HepG2 (cell line): Measurements from ENCODE around the gene SUPT20HL1. TPM values are rescaled to one million over a fixed set of nuclear protein-coding genes. Genes with fewer than 3 reads are reported as not detected.

Source experiments
- ATAC-seq: fragments of 200-7000 bp; cut with Tn5 transposase; 3 replicates; pipeline ENCODE4 v1.9.1; 2020; ENCODE audit warnings: mild to moderate bottlenecking, moderate library complexity
- BruUV-seq: library from RNA; stranded (reverse); fragments of 400-500 nt; replicated peaks from 2 replicates; lab custom pipeline; 2021; lab: Mats Ljungman, UMichigan
- CTCF ChIA-PET: fragments of 300-600 bp; formaldehyde crosslinking; extraction: SDS; loops from one replicate; lab custom pipeline; 2021; ENCODE audit warnings: low total read pairs, inconsistent platforms, low intra/inter-chr PET ratio; lab: Yijun Ruan, JAX
- POLR2A ChIA-PET: fragments of 350-600 bp; sonication (Branson Sonifier 250); formaldehyde crosslinking; loops from one replicate; lab custom pipeline; 2020; ENCODE audit warnings: antibody characterized with exemption, inconsistent platforms; lab: Yijun Ruan, JAX
- DNase-seq: peaks from one replicate; pipeline ENCODE4 v3.0.0-alpha.2; 2015; ENCODE audit warnings: low spot score
- FAIRE-seq: peaks from 3 replicates; lab custom pipeline; 2011; peaks lifted over from hg19 to GRCh38; lab: Jason Lieb, UNC
- H2AFZ ChIP-seq: one replicate; pipeline ENCODE4 v1.6.1; 2011; ENCODE audit warnings: low read length, inconsistent platforms
- H3K27ac ChIP-seq: fragments of 300-600 bp; 3 replicates; pipeline ENCODE4 v1.8.0; 2011; ENCODE audit warnings: mixed run types, mild to moderate bottlenecking, mixed read lengths, low read length, inconsistent platforms; ENCODE audit not compliant: insufficient read depth; ENCODE audit errors: extremely low read length
- H3K27me3 ChIP-seq, 2 experiments: fragments of 200-600 bp in 1 of 2; 2 replicates in 1 of 2; 3 replicates in 1 of 2; pipeline versions ENCODE4 v1.6.0 to v1.8.0; 2011; ENCODE audit warnings: low read length in 2 of 2, mild to moderate bottlenecking in 2 of 2, moderate library complexity in 2 of 2, inconsistent platforms in 1 of 2; ENCODE audit not compliant: insufficient read depth in 2 of 2, control insufficient read depth in 1 of 2
- H3K36me3 ChIP-seq, 2 experiments: fragments of 200-600 bp in 1 of 2; replicated peaks in 1 of 2; 2 replicates in 1 of 2; 3 replicates in 1 of 2; pipeline versions ENCODE4 v1.5.1 to v1.8.0; 2011; ENCODE audit warnings: low read length in 2 of 2, inconsistent platforms in 1 of 2; ENCODE audit not compliant: insufficient read depth in 2 of 2, control insufficient read depth in 1 of 2
- H3K4me1 ChIP-seq: 2 replicates; pipeline ENCODE4 v1.5.1; 2012; ENCODE audit warnings: low read length, inconsistent platforms; ENCODE audit not compliant: insufficient read depth
- H3K4me2 ChIP-seq: 2 replicates; pipeline ENCODE4 v1.6.0; 2011; ENCODE audit warnings: low read depth, low read length, inconsistent platforms
- H3K4me3 ChIP-seq, 3 experiments: fragments of 200-600 bp in 1 of 3; sonication (generic), shearing (Covaris generic) in 1 of 3; replicated peaks in 1 of 3; 2 replicates each; pipeline ENCODE4 v1.5.1; 2011 to 2016; ENCODE audit warnings: low read length in 3 of 3, inconsistent platforms in 2 of 3, low read depth in 2 of 3, mild to moderate bottlenecking in 2 of 3, control low read depth in 1 of 3, mixed read lengths in 1 of 3; ENCODE audit not compliant: insufficient read depth in 1 of 3
- H3K79me2 ChIP-seq: one replicate; pipeline ENCODE4 v1.6.1; 2011; ENCODE audit warnings: low read length, inconsistent platforms; ENCODE audit not compliant: insufficient read depth
- H3K9ac ChIP-seq: 2 replicates; pipeline ENCODE4 v1.6.0; 2011; ENCODE audit warnings: mild to moderate bottlenecking, low read depth, low read length, inconsistent platforms; ENCODE audit not compliant: insufficient read depth
- H3K9me3 ChIP-seq: 2 replicates; pipeline ENCODE4 v1.5.1; 2012; ENCODE audit warnings: mild to moderate bottlenecking, low read length
- H4K20me1 ChIP-seq: 2 replicates; pipeline ENCODE4 v1.6.0; 2011; ENCODE audit warnings: inconsistent platforms, mild to moderate bottlenecking, low read length, moderate library complexity; ENCODE audit not compliant: insufficient read depth
- ATRX ChIP-seq: sonication (generic); formaldehyde crosslinking; IDR thresholded peaks from 2 replicates; pipeline ENCODE4 v1.4.0; 2020; ENCODE audit warnings: missing genetic modification reagents, borderline replicate concordance
- FOSL1 ChIP-seq: sonication (generic); formaldehyde crosslinking; IDR thresholded peaks from 2 replicates; pipeline ENCODE4 v1.9.0; 2021; ENCODE audit warnings: missing genetic modification reagents, borderline replicate concordance
- FOXJ3 ChIP-seq: sonication (generic); formaldehyde crosslinking; IDR thresholded peaks from 2 replicates; pipeline ENCODE4 v1.4.0; 2020; ENCODE audit warnings: missing genetic modification reagents, mild to moderate bottlenecking, borderline replicate concordance
- HIVEP1 ChIP-seq: sonication (generic); formaldehyde crosslinking; IDR thresholded peaks from 2 replicates; pipeline ENCODE4 v1.4.0; 2020; ENCODE audit warnings: mild to moderate bottlenecking, missing genetic modification reagents
- HOXA3 ChIP-seq: sonication (generic); formaldehyde crosslinking; IDR thresholded peaks from 2 replicates; pipeline ENCODE4 v1.5.0; 2020; ENCODE audit warnings: missing genetic modification reagents
- IRX3 ChIP-seq: sonication (generic); formaldehyde crosslinking; IDR thresholded peaks from 2 replicates; pipeline ENCODE4 v1.8.1; 2023; ENCODE audit warnings: mild to moderate bottlenecking, low read depth, missing genetic modification reagents, borderline replicate concordance
- KLF12 ChIP-seq: sonication (generic); formaldehyde crosslinking; IDR thresholded peaks from 2 replicates; pipeline ENCODE4 v1.4.0; 2020; ENCODE audit warnings: missing genetic modification reagents, borderline replicate concordance
- LCORL ChIP-seq, 2 experiments: fragments of 450-650 bp in 1 of 2; sonication (generic) in 1 of 2; formaldehyde crosslinking in 1 of 2; IDR thresholded peaks; 2 replicates each; pipeline versions ENCODE4 v1.5.0 to v1.6.1; 2017 to 2020; ENCODE audit warnings: antibody characterized with exemption in 1 of 2, missing genetic modification reagents in 1 of 2
- NCOA5 ChIP-seq: sonication (generic); formaldehyde crosslinking; IDR thresholded peaks from 2 replicates; pipeline ENCODE4 v1.4.0; 2020; ENCODE audit warnings: missing genetic modification reagents
- POLR2AphosphoS5 ChIP-seq: IDR thresholded peaks from 2 replicates; pipeline ENCODE4 v1.6.1; 2012; ENCODE audit warnings: low read depth, low read length
- PPARG ChIP-seq: conservative IDR thresholded peaks from 2 replicates; pipeline ENCODE4 v1.6.1; 2016; ENCODE audit warnings: missing biosample characterization, missing genetic modification reagents
- ZFAT ChIP-seq: sonication (generic); formaldehyde crosslinking; conservative IDR thresholded peaks from 2 replicates; pipeline ENCODE4 v1.8.1; 2023; ENCODE audit warnings: missing genetic modification reagents, inconsistent platforms
- ZFYVE20 ChIP-seq: sonication (generic); formaldehyde crosslinking; IDR thresholded peaks from 2 replicates; pipeline ENCODE4 v1.8.0; 2023; ENCODE audit warnings: low read depth, mild to moderate bottlenecking, moderate library complexity, missing genetic modification reagents, borderline replicate concordance
- ZNF235 ChIP-seq: sonication (generic); formaldehyde crosslinking; IDR thresholded peaks from 2 replicates; pipeline ENCODE4 v1.8.1; 2023; ENCODE audit warnings: mild to moderate bottlenecking, missing genetic modification reagents, borderline replicate concordance
- ZNF564 ChIP-seq: sonication (generic); formaldehyde crosslinking; IDR thresholded peaks from 2 replicates; pipeline ENCODE4 v1.8.1; 2023; ENCODE audit warnings: mild to moderate bottlenecking, missing genetic modification reagents
- ZNF614 ChIP-seq: IDR thresholded peaks from 2 replicates; pipeline ENCODE4 v1.6.1; 2018; ENCODE audit warnings: missing biosample characterization, missing genetic modification reagents, inconsistent platforms, borderline replicate concordance
- ZNF850 ChIP-seq: sonication (generic); formaldehyde crosslinking; conservative IDR thresholded peaks from 2 replicates; pipeline ENCODE4 v1.9.0; 2021; ENCODE audit warnings: mild to moderate bottlenecking, missing genetic modification reagents
- ZSCAN22 ChIP-seq: sonication (generic); formaldehyde crosslinking; IDR thresholded peaks from 2 replicates; pipeline ENCODE4 v1.4.0; 2020; ENCODE audit warnings: mild to moderate bottlenecking, missing genetic modification reagents
- in situ Hi-C: cut with HindIII; loops from 2 replicates; pipeline ENCODE4 v1.10.0; 2017; ENCODE audit warnings: low pct_unique_long_range_greater_than_20kb; ENCODE audit not compliant: extremely low pct_ligation_motif_present
- intact Hi-C: fragments of 100-400 bp; cut with micrococcal nuclease; formaldehyde crosslinking; loops from one replicate; pipeline ENCODE4 v1.10.0; 2022; ENCODE audit not compliant: unreplicated experiment
- polyA plus RNA-seq, 8 experiments: library from polyadenylated mRNA; depleted of rRNA in 3 of 8; stranded (reverse) in 7 of 8; unstranded in 1 of 8; fragments of >200 nt; fragmentation: Illumina TruSeq in 4 of 8; extraction: Trizol in 4 of 8; gene quantifications; 2 replicates each; pipeline versions ENCODE4 v1.2.1 to v1.2.3, GENCODE V29; 2011 to 2016; ENCODE audit warnings: low read depth in 4 of 8, missing spikeins in 1 of 8, mixed read lengths in 1 of 8; ENCODE audit not compliant: insufficient read depth in 1 of 8
- total RNA-seq, 5 experiments: library from RNA; depleted of rRNA; stranded (reverse); fragments of >200 nt; fragmentation: Illumina TruSeq; extraction: Trizol; gene quantifications; 2 replicates each; pipeline ENCODE4 v1.2.3, GENCODE V29; 2016; ENCODE audit warnings: low read depth in 1 of 5
- TF ChIP-seq, protein P1 (sequence below): sonication (generic); formaldehyde crosslinking; IDR thresholded peaks from 2 replicates; pipeline ENCODE4 v1.4.0; 2020; ENCODE audit warnings: missing genetic modification reagents
- TF ChIP-seq, protein P2 (sequence below): sonication (generic); formaldehyde crosslinking; IDR thresholded peaks from 2 replicates; pipeline ENCODE4 v1.4.0; 2020; ENCODE audit warnings: mild to moderate bottlenecking, low read depth, missing genetic modification reagents
- TF ChIP-seq, protein P3 (sequence below): conservative IDR thresholded peaks from 2 replicates; pipeline ENCODE4 v1.6.1; 2018; ENCODE audit warnings: missing genetic modification reagents

SUPT20HL1 gene
- total and polyA plus RNA-seq, 2 of the 13 experiments (the other 11 are each of a cell fraction or from before 2014, with no cell fraction given): not detected

DNA sequence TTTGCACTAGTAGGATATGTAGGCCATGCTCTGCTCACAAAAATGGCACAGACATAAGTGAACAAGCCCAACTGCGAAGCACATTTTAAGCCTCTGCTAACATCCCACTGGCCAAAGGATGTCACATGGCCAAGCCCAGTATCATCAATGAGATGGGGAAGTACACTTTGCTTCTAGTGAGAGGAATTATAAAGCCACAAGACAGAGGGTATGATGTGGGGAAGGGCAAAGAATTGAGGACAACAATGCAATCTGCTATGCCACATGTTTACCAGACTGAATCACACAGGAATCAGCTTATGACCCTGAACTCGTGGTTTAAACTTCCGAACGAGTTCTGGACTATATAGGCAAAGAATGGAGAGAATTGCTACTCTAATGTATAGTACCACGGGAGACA is 39.1 kb downstream of the SUPT20HL1 start (continued):
- TF ChIP-seq PPARG (CRISPR knock-in tag) (no peak), ZFAT (CRISPR knock-in tag) (no peak), LCORL (IDR thresholded peaks at IDR 0.05) (no peak), LCORL (CRISPR knock-in tag; IDR thresholded peaks at IDR 0.05) (no peak), HIVEP1 (CRISPR knock-in tag) (no peak)
- TF ChIP-seq, protein P1, sequence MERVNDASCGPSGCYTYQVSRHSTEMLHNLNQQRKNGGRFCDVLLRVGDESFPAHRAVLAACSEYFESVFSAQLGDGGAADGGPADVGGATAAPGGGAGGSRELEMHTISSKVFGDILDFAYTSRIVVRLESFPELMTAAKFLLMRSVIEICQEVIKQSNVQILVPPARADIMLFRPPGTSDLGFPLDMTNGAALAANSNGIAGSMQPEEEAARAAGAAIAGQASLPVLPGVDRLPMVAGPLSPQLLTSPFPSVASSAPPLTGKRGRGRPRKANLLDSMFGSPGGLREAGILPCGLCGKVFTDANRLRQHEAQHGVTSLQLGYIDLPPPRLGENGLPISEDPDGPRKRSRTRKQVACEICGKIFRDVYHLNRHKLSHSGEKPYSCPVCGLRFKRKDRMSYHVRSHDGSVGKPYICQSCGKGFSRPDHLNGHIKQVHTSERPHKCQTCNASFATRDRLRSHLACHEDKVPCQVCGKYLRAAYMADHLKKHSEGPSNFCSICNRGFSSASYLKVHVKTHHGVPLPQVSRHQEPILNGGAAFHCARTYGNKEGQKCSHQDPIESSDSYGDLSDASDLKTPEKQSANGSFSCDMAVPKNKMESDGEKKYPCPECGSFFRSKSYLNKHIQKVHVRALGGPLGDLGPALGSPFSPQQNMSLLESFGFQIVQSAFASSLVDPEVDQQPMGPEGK (CRISPR knock-in tag): no peak
- TF ChIP-seq, all 625 proteins: peak for 0

DNA sequence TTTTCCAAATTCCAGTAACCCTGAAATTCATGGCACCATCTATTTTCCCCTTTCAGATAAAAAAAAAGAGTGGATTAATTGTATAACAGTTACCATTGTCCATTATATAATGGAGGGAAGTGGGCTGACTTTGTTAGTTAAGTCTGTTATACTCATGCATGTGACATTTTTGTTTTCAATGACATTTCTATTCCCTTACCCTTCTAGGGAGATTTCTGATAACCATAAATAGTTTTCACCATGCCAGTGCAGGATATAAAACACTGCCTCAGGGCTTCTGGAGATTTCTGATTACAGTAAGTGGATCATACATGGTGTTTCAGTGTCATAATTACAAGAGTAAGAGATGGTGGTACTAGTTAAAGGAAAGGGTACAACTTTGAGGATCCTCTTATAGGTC is 45.5 kb downstream of the SUPT20HL1 start:
- Histone ChIP-seq H3K27me3 (no peaks in the 10 kb centered on the region), H3K36me3 (no peaks in the 10 kb centered on the region), H3K9ac (no peak overlapping the region), H3K27ac (no peak overlapping the region), H4K20me1 (no peaks in the 10 kb centered on the region), H3K4me2 (no peak overlapping the region), H3K79me2 (no peaks in the 10 kb centered on the region), H3K4me3 (no peak overlapping the region), H3K9me3 (no peaks in the 10 kb centered on the region), H3K4me1 (no peaks in the 10 kb centered on the region), H2AFZ (no peak overlapping the region)
- ChIA-PET POLR2A (no interaction called here), CTCF (no interaction called here)
- FAIRE-seq (no peak), DNase-seq (no peak), ATAC-seq (no peak)
- no TSS peak for BruUV-seq
- in situ Hi-C loops: no loop called here
- intact Hi-C loops: no loop called here
- TF ChIP-seq ZNF235 (CRISPR knock-in tag) (no peak), NCOA5 (CRISPR knock-in tag) (no peak), FOXJ3 (no peak), ZNF850 (CRISPR knock-in tag) (no peak), ZSCAN22 (CRISPR knock-in tag) (no peak), ATRX (CRISPR knock-in tag) (no peak), POLR2AphosphoS5 (no peak), HOXA3 (CRISPR knock-in tag) (no peak), ZFYVE20 (no peak), KLF12 (CRISPR knock-in tag) (no peak), ZNF564 (CRISPR knock-in tag) (no peak), FOSL1 (CRISPR knock-in tag) (no peak), IRX3 (CRISPR knock-in tag) (no peak), ZNF614 (CRISPR knock-in tag) (no peak)
- TF ChIP-seq, protein P2, sequence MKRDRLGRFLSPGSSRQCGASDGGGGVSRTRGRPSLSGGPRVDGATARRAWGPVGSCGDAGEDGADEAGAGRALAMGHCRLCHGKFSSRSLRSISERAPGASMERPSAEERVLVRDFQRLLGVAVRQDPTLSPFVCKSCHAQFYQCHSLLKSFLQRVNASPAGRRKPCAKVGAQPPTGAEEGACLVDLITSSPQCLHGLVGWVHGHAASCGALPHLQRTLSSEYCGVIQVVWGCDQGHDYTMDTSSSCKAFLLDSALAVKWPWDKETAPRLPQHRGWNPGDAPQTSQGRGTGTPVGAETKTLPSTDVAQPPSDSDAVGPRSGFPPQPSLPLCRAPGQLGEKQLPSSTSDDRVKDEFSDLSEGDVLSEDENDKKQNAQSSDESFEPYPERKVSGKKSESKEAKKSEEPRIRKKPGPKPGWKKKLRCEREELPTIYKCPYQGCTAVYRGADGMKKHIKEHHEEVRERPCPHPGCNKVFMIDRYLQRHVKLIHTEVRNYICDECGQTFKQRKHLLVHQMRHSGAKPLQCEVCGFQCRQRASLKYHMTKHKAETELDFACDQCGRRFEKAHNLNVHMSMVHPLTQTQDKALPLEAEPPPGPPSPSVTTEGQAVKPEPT (CRISPR knock-in tag): no peak
- TF ChIP-seq, protein P3, sequence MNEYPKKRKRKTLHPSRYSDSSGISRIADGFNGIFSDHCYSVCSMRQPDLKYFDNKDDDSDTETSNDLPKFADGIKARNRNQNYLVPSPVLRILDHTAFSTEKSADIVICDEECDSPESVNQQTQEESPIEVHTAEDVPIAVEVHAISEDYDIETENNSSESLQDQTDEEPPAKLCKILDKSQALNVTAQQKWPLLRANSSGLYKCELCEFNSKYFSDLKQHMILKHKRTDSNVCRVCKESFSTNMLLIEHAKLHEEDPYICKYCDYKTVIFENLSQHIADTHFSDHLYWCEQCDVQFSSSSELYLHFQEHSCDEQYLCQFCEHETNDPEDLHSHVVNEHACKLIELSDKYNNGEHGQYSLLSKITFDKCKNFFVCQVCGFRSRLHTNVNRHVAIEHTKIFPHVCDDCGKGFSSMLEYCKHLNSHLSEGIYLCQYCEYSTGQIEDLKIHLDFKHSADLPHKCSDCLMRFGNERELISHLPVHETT (CRISPR knock-in tag): no peak
